Keratinocyte (primary cell): ENCODE results near the gene AKT1S1. TPM values are rescaled to one million over a fixed set of nuclear protein-coding genes. Genes with fewer than 3 reads are reported as not detected.

Experiments used
- DNase-seq: peaks from one replicate; pipeline ENCODE4 v3.0.0-alpha.2; 2011; ENCODE audit warnings: low read depth, missing footprints, low spot score
- FAIRE-seq: peaks from 2 replicates; lab custom pipeline; 2011; peaks lifted over from hg19 to GRCh38; lab: Jason Lieb, UNC
- H2AFZ ChIP-seq: 2 replicates; pipeline ENCODE4 v1.6.0; 2012; ENCODE audit warnings: low read length, control low read depth, inconsistent platforms; ENCODE audit not compliant: control insufficient read depth
- H3K27ac ChIP-seq: 2 replicates; pipeline ENCODE4 v1.5.1; 2011; ENCODE audit warnings: low read length; ENCODE audit not compliant: control insufficient read depth, insufficient read depth
- H3K27me3 ChIP-seq: 3 replicates; pipeline ENCODE4 v1.6.0; 2011; ENCODE audit warnings: low read length; ENCODE audit not compliant: control insufficient read depth, insufficient read depth; ENCODE audit errors: extremely low read depth
- H3K36me3 ChIP-seq, 2 experiments: 2 replicates in 1 of 2; 3 replicates in 1 of 2; pipeline ENCODE4 v1.5.1; 2011; ENCODE audit warnings: low read length in 2 of 2, mild to moderate bottlenecking in 1 of 2; ENCODE audit not compliant: control insufficient read depth in 2 of 2, insufficient read depth in 2 of 2; ENCODE audit errors: extremely low read depth in 1 of 2
- H3K4me1 ChIP-seq: 3 replicates; pipeline ENCODE4 v1.5.1; 2011; ENCODE audit warnings: low read length; ENCODE audit not compliant: control insufficient read depth, insufficient read depth; ENCODE audit errors: extremely low read depth
- H3K4me2 ChIP-seq: 3 replicates; pipeline ENCODE4 v1.6.0; 2011; ENCODE audit warnings: low read depth, low read length; ENCODE audit not compliant: control insufficient read depth, insufficient read depth; ENCODE audit errors: extremely low read depth
- H3K4me3 ChIP-seq, 3 experiments: fragments of 200-600 bp in 1 of 3; sonication (generic) in 1 of 3; 2 replicates in 2 of 3; 3 replicates in 1 of 3; pipeline ENCODE4 v1.5.1; 2011 to 2016; ENCODE audit warnings: low read length in 3 of 3, mild to moderate bottlenecking in 3 of 3, control low read depth in 2 of 3, inconsistent platforms in 1 of 3, low read depth in 1 of 3, mixed read lengths in 1 of 3, mixed run types in 1 of 3, moderate library complexity in 1 of 3; ENCODE audit not compliant: control insufficient read depth in 2 of 3, insufficient read depth in 2 of 3; ENCODE audit errors: extremely low read depth in 1 of 3
- H3K79me2 ChIP-seq: 2 replicates; pipeline ENCODE4 v1.6.0; 2012; ENCODE audit warnings: low read length; ENCODE audit not compliant: control insufficient read depth, insufficient read depth
- H3K9ac ChIP-seq: 3 replicates; pipeline ENCODE4 v1.6.0; 2011; ENCODE audit warnings: low read length; ENCODE audit not compliant: control insufficient read depth, insufficient read depth; ENCODE audit errors: extremely low read depth
- H3K9me1 ChIP-seq: 3 replicates; pipeline ENCODE4 v1.6.0; 2011; ENCODE audit warnings: low read length; ENCODE audit not compliant: control insufficient read depth, insufficient read depth; ENCODE audit errors: extremely low read depth
- H3K9me3 ChIP-seq: 2 replicates; pipeline ENCODE4 v1.5.1; 2012; ENCODE audit warnings: low read depth, low read length; ENCODE audit not compliant: control insufficient read depth
- H4K20me1 ChIP-seq: 3 replicates; pipeline ENCODE4 v1.6.0; 2011; ENCODE audit warnings: low read length; ENCODE audit not compliant: control insufficient read depth, insufficient read depth; ENCODE audit errors: extremely low read depth
- CTCF ChIP-seq, 3 experiments: IDR thresholded peaks in 1 of 3; conservative IDR thresholded peaks in 1 of 3; optimal IDR thresholded peaks in 1 of 3; 2 replicates in 2 of 3; 3 replicates in 1 of 3; pipeline versions ENCODE3 to v1.5.1; 2011; ENCODE audit warnings: low read length in 3 of 3, mild to moderate bottlenecking in 3 of 3, moderate library complexity in 2 of 3, control low read depth in 1 of 3, inconsistent platforms in 1 of 3; ENCODE audit not compliant: insufficient read depth in 2 of 3; ENCODE audit errors: extremely low read depth in 1 of 3
- EZH2 ChIP-seq: IDR thresholded peaks from one replicate; pipeline ENCODE4 v1.6.1; 2012; ENCODE audit warnings: inconsistent platforms, mild to moderate bottlenecking, low read length, moderate library complexity
- dilution Hi-C: fragments of 300-500 bp; cut with MboI; formaldehyde crosslinking; loops from one replicate; pipeline ENCODE4 v1.7.0; 2020; ENCODE audit warnings: low sequenced_read_pairs; ENCODE audit not compliant: extremely low pct_ligation_motif_present
- polyA plus RNA-seq, 5 experiments: library from polyadenylated mRNA; depleted of rRNA in 3 of 5; stranded (reverse) in 3 of 5; stranded (forward) in 1 of 5; unstranded in 1 of 5; fragments of >200 nt; gene quantifications; 1 replicate in 1 of 5; 2 replicates in 3 of 5; 3 replicates in 1 of 5; pipeline versions ENCODE4 v1.2.1 to v1.2.3, GENCODE V29; 2011 to 2012; ENCODE audit warnings: missing spikeins in 2 of 5, low read depth in 1 of 5, low replicate concordance in 1 of 5

Gene AKT1S1
- polyA plus RNA-seq, 1 donor (not counting 4 experiments of a cell fraction or from before 2014, with no cell fraction given), result 27.2 TPM

- Histone ChIP-seq H3K27ac (peak overlapping the region; percentile 100), H2AFZ (no peak overlapping the region), H3K4me1 (peaks cover 30% of the 10 kb centered on the region), H3K27me3 (no peaks in the 10 kb centered on the region), H3K9ac (peak overlapping the region; percentile 99), H3K4me3 (peak overlapping the region in 2 of 3 experiments; percentile 50 to 92), H3K4me2 (peak overlapping the region; percentile 90), H4K20me1 (no peaks in the 10 kb centered on the region), H3K36me3 (peaks cover 18 to 24% of the 10 kb centered on the region in 2 experiments), H3K9me1 (no peaks in the 10 kb centered on the region), H3K9me3 (no peaks in the 10 kb centered on the region), H3K79me2 (peaks cover 36% of the 10 kb centered on the region)
- FAIRE-seq, result peak; percentile 32
- peak; percentile 74 for DNase-seq
- dilution Hi-C loops, result no loop called here
- TF ChIP-seq EZH2 (no peak), CTCF (optimal IDR thresholded peaks at IDR 0.05 in 1 of 3, IDR thresholded peaks at IDR 0.05 in 1 of 3, conservative IDR thresholded peaks at IDR 0.05 in 1 of 3; ENCODE audit: extremely low read depth in 1 of 3, insufficient read depth in 2 of 3, low read length in 3 of 3) (no peak)
Observed at GRCh38 chr19:49874503-49875157, 2.5 kb downstream of the AKT1S1 start.

GRCh38 chr19:49873834-49874233, 3.3 kb downstream of the AKT1S1 start:
- TF ChIP-seq EZH2 (no peak), CTCF (optimal IDR thresholded peaks at IDR 0.05 in 1 of 3, IDR thresholded peaks at IDR 0.05 in 1 of 3, conservative IDR thresholded peaks at IDR 0.05 in 1 of 3; ENCODE audit: extremely low read depth in 1 of 3, insufficient read depth in 2 of 3, low read length in 3 of 3) (no peak)
- dilution Hi-C loops, result no loop called here
- H3K9ac ChIP-seq, result no peak overlapping the region
- H3K4me3 ChIP-seq, result no peak overlapping the region
- DNase-seq, result no peak
- no peaks in the 10 kb centered on the region for H4K20me1 ChIP-seq
- no peaks in the 10 kb centered on the region for H3K9me1 ChIP-seq
- H3K27me3 ChIP-seq, result no peaks in the 10 kb centered on the region
- no peaks in the 10 kb centered on the region for H3K9me3 ChIP-seq
- no peak overlapping the region for H2AFZ ChIP-seq
- H3K27ac ChIP-seq, result no peak overlapping the region
- peaks cover 29% of the 10 kb centered on the region for H3K4me1 ChIP-seq
- no peak overlapping the region for H3K4me2 ChIP-seq
- peaks cover 15 to 24% of the 10 kb centered on the region in 2 experiments for H3K36me3 ChIP-seq
- peaks cover 31% of the 10 kb centered on the region for H3K79me2 ChIP-seq
- no peak for FAIRE-seq
